SK-N-MC (cell line): ENCODE results near the gene CD300LG.

ENCODE experiments used
- DNase-seq: peaks from one replicate; pipeline ENCODE4 v3.0.0-alpha.2; 2011; ENCODE audit warnings: low read depth, low spot score
- H3K27ac ChIP-seq: fragments of 200-600 bp; sonication (generic); 2 replicates; pipeline ENCODE4 v1.5.1; 2016; ENCODE audit warnings: mixed run types
- H3K36me3 ChIP-seq: fragments of 200-600 bp; sonication (generic); 2 replicates; pipeline ENCODE4 v1.6.1; 2017; ENCODE audit warnings: antibody characterized with exemption, low read length, mixed read lengths; ENCODE audit not compliant: insufficient read depth
- H3K4me3 ChIP-seq: fragments of 200-600 bp; sonication (generic); 2 replicates; pipeline ENCODE4 v1.5.1; 2016
- H3K9ac ChIP-seq: fragments of 200-600 bp; sonication (generic); 2 replicates; pipeline ENCODE4 v1.8.0; 2017; ENCODE audit warnings: mixed run types, mixed read lengths; ENCODE audit not compliant: insufficient read length
- H3K9me3 ChIP-seq: fragments of 200-600 bp; sonication (generic); 2 replicates; pipeline ENCODE4 v1.6.1; 2017; ENCODE audit warnings: low read depth, mild to moderate bottlenecking, antibody characterized with exemption, low read length, moderate library complexity, mixed read lengths
- EZH2 ChIP-seq: fragments of 200-600 bp; sonication (generic); IDR thresholded peaks from one replicate; pipeline ENCODE4 v1.6.1; 2017; ENCODE audit warnings: antibody characterized with exemption
- FOXP2 ChIP-seq: optimal IDR thresholded peaks from 2 replicates; pipeline ENCODE3; 2011; ENCODE audit warnings: mild to moderate bottlenecking, moderate library complexity; ENCODE audit not compliant: insufficient read depth; ENCODE audit errors: extremely low read length, control extremely low read depth
- POLR2AphosphoS5 ChIP-seq: IDR thresholded peaks from 2 replicates; pipeline ENCODE4 v1.6.1; 2012; ENCODE audit warnings: mild to moderate bottlenecking, low read depth, low read length, borderline replicate concordance

CD300LG gene

GRCh38 chr17:43810226-43810715 lies 36.7 kb upstream of the CD300LG start:
- no peak for DNase-seq
- Histone ChIP-seq H3K9me3 (no peaks in the 10 kb centered on the region), H3K9ac (no peak overlapping the region), H3K36me3 (peaks cover 8% of the 10 kb centered on the region), H3K27ac (no peak overlapping the region), H3K4me3 (no peak overlapping the region)
- TF ChIP-seq POLR2AphosphoS5 (no peak), EZH2 (no peak), FOXP2 (no peak)

- Histone ChIP-seq H3K36me3 (peaks cover 4% of the 10 kb centered on the region; the same call in 1 of the 2 replicates), H3K9ac (no peak overlapping the region), H3K9me3 (no peaks in the 10 kb centered on the region), H3K4me3 (no peak overlapping the region), H3K27ac (no peak overlapping the region)
- no peak for TF ChIP-seq EZH2
- TF ChIP-seq POLR2AphosphoS5 = no peak
- TF ChIP-seq FOXP2 = no peak
- DNase-seq = no peak
Observed at GRCh38 chr17:43810823-43811222, 36.2 kb upstream of the CD300LG start.

DNA sequence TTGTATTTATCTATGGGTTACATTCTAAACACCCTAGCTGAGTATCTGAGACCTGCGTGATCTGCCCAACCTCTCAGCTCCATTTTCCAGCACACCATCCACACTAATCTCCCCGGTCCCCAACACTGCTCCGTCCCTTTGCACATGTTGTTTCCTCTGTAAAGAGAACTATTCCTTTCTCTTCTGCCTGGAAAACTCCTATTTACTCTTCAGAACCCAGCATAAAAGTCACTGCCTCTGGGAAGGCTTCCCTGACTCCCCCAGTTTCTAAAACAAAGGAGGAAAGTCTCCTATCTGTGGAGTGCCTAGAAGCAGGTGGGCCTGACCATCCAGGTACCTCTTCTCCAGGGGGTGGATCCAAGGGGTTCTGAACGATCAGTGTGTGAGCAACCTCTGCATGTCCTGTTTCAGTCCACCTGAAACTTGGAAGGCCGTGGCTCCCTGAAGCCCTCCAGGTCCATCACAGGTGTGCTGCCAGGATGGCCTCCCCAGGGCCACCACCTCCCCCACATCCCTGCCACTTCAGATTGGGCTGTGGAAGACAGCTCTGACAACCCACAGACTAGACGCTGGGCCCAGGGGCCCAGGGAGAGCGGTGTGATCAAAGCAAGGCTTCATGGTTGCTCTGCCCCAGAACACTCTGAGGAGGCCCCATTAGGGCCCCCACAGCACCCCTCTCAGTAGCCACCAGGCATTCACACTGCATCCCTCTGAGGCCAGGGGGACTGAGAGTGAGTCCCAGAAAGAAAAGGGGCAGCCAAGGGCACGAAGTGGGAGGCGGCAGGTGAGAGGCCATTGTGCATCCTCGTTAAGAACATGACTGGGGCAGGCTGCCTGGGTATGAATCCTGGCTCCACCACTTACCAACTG lies 34.3 kb upstream of the CD300LG start:
- no peak for DNase-seq
- Histone ChIP-seq H3K27ac (no peak overlapping the region), H3K9ac (no peak overlapping the region), H3K36me3 (peaks cover 4% of the 10 kb centered on the region; the same call in 1 of the 2 replicates), H3K4me3 (no peak overlapping the region), H3K9me3 (no peaks in the 10 kb centered on the region)
- no peak for TF ChIP-seq FOXP2
- no peak for TF ChIP-seq POLR2AphosphoS5
- TF ChIP-seq EZH2 = no peak

- no peak overlapping the region for H3K27ac ChIP-seq
- DNase-seq = no peak
- TF ChIP-seq POLR2AphosphoS5 (no peak), EZH2 (no peak), FOXP2 (no peak)
- no peak overlapping the region for H3K4me3 ChIP-seq
- H3K9me3 ChIP-seq = no peaks in the 10 kb centered on the region
- H3K36me3 ChIP-seq = peaks cover 4% of the 10 kb centered on the region; the same call in 1 of the 2 replicates
- H3K9ac ChIP-seq = no peak overlapping the region
Observed at GRCh38 chr17:43813386-43813785, 33.6 kb upstream of the CD300LG start.

DNA sequence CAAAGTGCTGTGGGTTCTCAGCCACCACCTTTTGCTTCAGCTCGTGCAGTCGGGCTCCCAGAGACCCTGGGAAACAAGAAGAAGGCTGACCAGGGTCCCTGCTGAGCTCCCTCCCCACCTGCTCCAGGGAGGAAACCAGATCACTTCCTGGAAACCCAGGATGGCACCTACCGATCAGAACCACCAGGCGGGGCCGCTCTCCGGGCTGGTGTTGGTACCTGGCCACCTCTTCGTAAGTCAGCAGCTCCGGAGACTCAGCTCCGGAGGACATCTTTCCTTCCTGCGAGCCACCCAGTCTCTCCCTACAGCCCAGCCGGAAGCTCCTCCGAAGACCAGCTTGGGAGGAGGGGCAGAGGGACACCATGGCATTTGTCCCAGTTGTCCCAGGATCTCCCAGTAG lies 33.0 kb upstream of the CD300LG start:
- DNase-seq = no peak
- Histone ChIP-seq H3K4me3 (no peak overlapping the region), H3K36me3 (no peaks in the 10 kb centered on the region; the same call in 1 of the 2 replicates), H3K27ac (no peak overlapping the region), H3K9me3 (no peaks in the 10 kb centered on the region), H3K9ac (no peak overlapping the region)
- TF ChIP-seq FOXP2 = no peak
- TF ChIP-seq EZH2 = no peak
- TF ChIP-seq POLR2AphosphoS5 = no peak

DNA sequence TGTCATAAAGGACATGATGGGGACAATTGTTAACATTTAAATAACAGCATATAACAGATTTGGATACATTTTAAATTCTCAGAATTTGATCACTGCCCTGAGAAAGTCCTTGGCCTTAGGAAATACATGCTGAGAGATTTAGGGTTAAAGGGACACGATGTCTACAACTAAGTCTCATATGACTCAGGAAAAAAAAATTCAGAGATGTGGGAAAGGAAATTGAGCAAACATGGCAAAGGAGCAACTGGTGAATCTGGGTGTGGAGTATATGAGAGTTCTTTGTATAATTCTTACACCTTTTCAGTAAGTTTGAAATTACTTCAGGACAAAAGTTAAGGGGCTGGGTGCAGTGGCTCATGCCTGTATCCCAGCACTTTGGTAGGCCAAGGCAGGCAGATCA lies 32.3 kb upstream of the CD300LG start:
- Histone ChIP-seq H3K36me3 (no peaks in the 10 kb centered on the region; the same call in 1 of the 2 replicates), H3K9ac (no peak overlapping the region), H3K4me3 (no peak overlapping the region), H3K27ac (no peak overlapping the region), H3K9me3 (no peaks in the 10 kb centered on the region)
- no peak for DNase-seq
- TF ChIP-seq FOXP2 = no peak
- no peak for TF ChIP-seq POLR2AphosphoS5
- no peak for TF ChIP-seq EZH2

DNA sequence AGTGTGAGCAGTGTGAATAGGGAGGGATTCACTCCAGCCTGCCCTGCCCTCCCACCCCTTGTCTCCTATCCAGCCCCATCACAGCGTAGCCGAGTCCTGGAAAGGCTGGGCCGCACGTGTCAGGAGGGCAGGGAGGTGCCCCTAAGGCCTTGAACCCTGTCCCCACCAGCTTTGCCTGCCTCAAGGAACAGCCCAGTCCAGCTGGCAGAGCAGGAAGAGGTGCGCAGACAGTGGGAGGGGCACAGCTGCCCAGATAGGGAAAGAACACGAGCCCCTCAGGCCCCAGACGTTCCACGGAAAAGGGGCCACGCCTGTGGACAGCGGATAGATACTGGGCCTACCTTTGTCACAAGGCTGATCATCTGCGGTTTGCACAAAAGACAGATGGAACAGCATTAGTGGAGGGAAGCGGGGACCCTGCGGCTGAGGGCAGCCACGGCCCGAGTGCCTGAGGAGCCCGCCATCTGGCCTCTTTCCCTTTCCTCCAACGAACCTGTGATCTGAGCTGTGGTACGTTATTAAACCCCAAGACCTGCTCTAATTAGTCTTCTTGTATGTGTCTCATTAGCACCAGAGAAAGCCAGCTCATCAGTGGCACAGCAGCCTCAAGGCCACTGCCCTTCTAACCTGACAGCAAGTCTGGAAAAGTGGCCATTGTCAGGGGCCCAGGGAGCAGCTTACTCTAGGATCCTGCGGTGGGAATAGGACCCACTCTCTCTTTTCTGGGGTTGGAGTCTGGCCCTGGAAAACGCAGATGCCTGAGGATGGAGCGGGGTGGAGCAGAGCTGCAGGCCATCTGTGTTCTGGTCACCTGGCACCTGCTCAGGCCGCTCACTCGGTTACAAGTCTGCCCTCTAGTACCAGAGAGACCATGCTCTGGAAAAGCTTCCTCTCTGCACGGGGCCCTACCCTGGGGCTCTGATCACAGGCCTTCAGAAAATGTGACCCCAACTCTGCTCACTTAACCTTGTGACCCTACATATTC lies 30.3 kb upstream of the CD300LG start:
- no peak for DNase-seq
- Histone ChIP-seq H3K9me3 (no peaks in the 10 kb centered on the region), H3K9ac (no peak overlapping the region), H3K4me3 (no peak overlapping the region), H3K27ac (no peak overlapping the region), H3K36me3 (no peaks in the 10 kb centered on the region; the same call in 1 of the 2 replicates)
- TF ChIP-seq EZH2 (no peak), POLR2AphosphoS5 (no peak), FOXP2 (no peak)

DNA sequence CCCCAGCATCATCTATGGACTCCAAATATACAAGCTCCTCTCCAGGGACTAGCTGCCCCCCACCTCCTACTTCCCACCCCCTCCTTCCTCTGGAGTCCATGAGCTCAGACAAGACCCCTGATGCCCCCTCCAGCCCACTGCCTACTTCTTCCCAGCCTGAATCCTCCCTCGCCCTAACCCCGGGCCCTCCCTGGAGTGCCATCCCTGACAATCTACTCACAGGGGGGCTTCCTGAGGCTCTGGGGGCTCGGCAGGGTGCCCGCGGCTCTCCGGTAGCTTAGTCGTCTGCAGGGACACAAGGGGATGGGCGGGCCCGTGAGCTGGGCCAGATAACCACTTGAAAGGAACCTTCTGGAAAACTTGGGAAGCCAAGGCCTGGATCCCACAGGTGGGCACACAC lies 29.1 kb upstream of the CD300LG start:
- Histone ChIP-seq H3K27ac (no peak overlapping the region), H3K36me3 (no peaks in the 10 kb centered on the region; the same call in 1 of the 2 replicates)
- no peak for DNase-seq

More for the DNA sequence above, 29.1 kb upstream of the CD300LG start:
- H3K9ac ChIP-seq = no peak overlapping the region
- H3K4me3 ChIP-seq = no peak overlapping the region
- H3K9me3 ChIP-seq = no peaks in the 10 kb centered on the region
- no peak for TF ChIP-seq EZH2
- no peak for TF ChIP-seq POLR2AphosphoS5
- no peak for TF ChIP-seq FOXP2
